ENCODE data around the gene HAGHL.
"Not testable (repeated sequence)": the region's sequence is repeated elsewhere in the genome, so short reads cannot be mapped to it uniquely, and the experiment has no call there.

Gene HAGHL

GRCh38 chr16:736936-737481 is 10.1 kb downstream of the HAGHL start:
- DNase-seq = no peak

- DNase-seq = no peak
Measured at GRCh38 chr16:739560-740458, 12.9 kb downstream of the HAGHL start.

GRCh38 chr16:740459-740763 is 13.5 kb downstream of the HAGHL start:
- DNase-seq = no peak

GRCh38 chr16:740764-741505 is 14.0 kb downstream of the HAGHL start, which contains the start of gene CIAO3:
CIAO3 (minus strand) TSS chr16:740997; CDS start chr16:740985, 12 bp downstream.
- peak; percentile 93 for DNase-seq

GRCh38 chr16:741986-742629 is 15.2 kb downstream of the HAGHL start:
- DNase-seq = no peak

GRCh38 chr16:742894-743293 is 16.0 kb downstream of the HAGHL start:
- not testable (repeated sequence) for DNase-seq

- no peak for DNase-seq
Measured at GRCh38 chr16:743794-744500, 17.0 kb downstream of the HAGHL start.

- no peak for DNase-seq
Measured at GRCh38 chr16:745739-746138, 18.8 kb downstream of the HAGHL start.

GRCh38 chr16:746637-747036 is 19.7 kb downstream of the HAGHL start:
- DNase-seq = no peak

GRCh38 chr16:747978-748746 is 21.3 kb downstream of the HAGHL start:
- no peak for DNase-seq

GRCh38 chr16:749010-749409 is 22.1 kb downstream of the HAGHL start:
- no peak for DNase-seq

- no peak for DNase-seq
Measured at GRCh38 chr16:750485-750884, 23.6 kb downstream of the HAGHL start.

GRCh38 chr16:751152-752006 is 24.5 kb downstream of the HAGHL start:
- DNase-seq = no peak

- no peak for DNase-seq
Measured at GRCh38 chr16:752007-752312, 25.1 kb downstream of the HAGHL start.

- not testable (repeated sequence) for DNase-seq
Measured at GRCh38 chr16:754121-754607, 27.3 kb downstream of the HAGHL start.

GRCh38 chr16:754656-755055 is 27.8 kb downstream of the HAGHL start:
- DNase-seq = no peak

GRCh38 chr16:756428-756827 is 29.5 kb downstream of the HAGHL start:
- no peak for DNase-seq

- DNase-seq = no peak
Measured at GRCh38 chr16:759110-759910, 32.4 kb downstream of the HAGHL start.

- no peak for DNase-seq
Measured at GRCh38 chr16:760065-760464, 33.2 kb downstream of the HAGHL start.

Data from CD4-positive, alpha-beta T cell treated with Interleukin-12 subunit alpha and Interleukin-12 subunit beta, for 1 hour (primary cell).